Effector memory CD4-positive, alpha-beta T cell (primary cell): ENCODE results near the gene CRTC3.
"Not testable (repeated sequence)": the region's sequence is repeated elsewhere in the genome, so short reads cannot be mapped to it uniquely, and the experiment has no call there.

Source experiments
- DNase-seq, 3 donors: peaks; one replicate each; pipeline ENCODE4 v3.0.0-alpha.2; 2020
- H3K27ac ChIP-seq: 2 replicates; pipeline ENCODE4 v1.7.0; 2013; ENCODE audit warnings: mild to moderate bottlenecking, low read length, moderate library complexity; ENCODE audit not compliant: insufficient read depth, poor library complexity, severe bottlenecking
- H3K27me3 ChIP-seq: replicated peaks from 2 replicates; pipeline ENCODE4 v1.7.0; 2013; ENCODE audit warnings: mild to moderate bottlenecking, low read length; ENCODE audit not compliant: insufficient read depth, control insufficient read depth, poor library complexity, severe bottlenecking
- H3K36me3 ChIP-seq: 2 replicates; pipeline ENCODE4 v1.7.0; 2013; ENCODE audit warnings: mild to moderate bottlenecking, low read length, moderate library complexity; ENCODE audit not compliant: control insufficient read depth, insufficient read depth
- H3K4me1 ChIP-seq: 2 replicates; pipeline ENCODE4 v1.7.0; 2013; ENCODE audit warnings: low read length, mild to moderate bottlenecking; ENCODE audit not compliant: control insufficient read depth, insufficient read depth, poor library complexity, severe bottlenecking
- H3K4me3 ChIP-seq: 2 replicates; pipeline ENCODE4 v1.7.0; 2013; ENCODE audit warnings: low read length, low read depth, mild to moderate bottlenecking; ENCODE audit not compliant: insufficient read depth, poor library complexity, severe bottlenecking
- H3K9me3 ChIP-seq: 2 replicates; pipeline ENCODE4 v1.7.0; 2013; ENCODE audit warnings: mild to moderate bottlenecking, low read length, moderate library complexity; ENCODE audit not compliant: control insufficient read depth

Gene CRTC3

DNA sequence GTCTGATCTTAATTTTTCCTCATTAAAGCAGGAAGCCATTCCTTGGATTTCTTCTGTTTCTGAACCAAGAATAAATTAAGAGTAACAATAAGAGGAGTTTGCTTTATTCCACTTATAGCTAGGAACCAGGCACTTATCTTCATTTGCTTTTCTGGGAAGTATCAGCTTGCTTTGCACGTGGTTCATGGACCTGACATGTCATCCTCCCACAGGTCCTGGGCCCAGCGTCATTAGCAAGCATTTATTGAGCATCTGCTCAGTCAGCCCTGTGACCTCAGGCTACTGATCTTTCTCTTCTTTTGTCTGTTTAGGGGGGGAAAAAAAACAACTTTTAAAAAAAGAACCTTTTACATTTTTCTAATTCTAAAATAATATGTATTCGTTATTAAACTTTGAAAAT lies 34.7 kb upstream of the CRTC3 start:
- Histone ChIP-seq H3K27ac (no peak overlapping the region), H3K4me1 (peaks cover 5% of the 10 kb centered on the region), H3K36me3 (peaks cover 76% of the 10 kb centered on the region), H3K27me3 (no peaks in the 10 kb centered on the region), H3K9me3 (no peaks in the 10 kb centered on the region), H3K4me3 (no peak overlapping the region)
- no peak for DNase-seq

DNA sequence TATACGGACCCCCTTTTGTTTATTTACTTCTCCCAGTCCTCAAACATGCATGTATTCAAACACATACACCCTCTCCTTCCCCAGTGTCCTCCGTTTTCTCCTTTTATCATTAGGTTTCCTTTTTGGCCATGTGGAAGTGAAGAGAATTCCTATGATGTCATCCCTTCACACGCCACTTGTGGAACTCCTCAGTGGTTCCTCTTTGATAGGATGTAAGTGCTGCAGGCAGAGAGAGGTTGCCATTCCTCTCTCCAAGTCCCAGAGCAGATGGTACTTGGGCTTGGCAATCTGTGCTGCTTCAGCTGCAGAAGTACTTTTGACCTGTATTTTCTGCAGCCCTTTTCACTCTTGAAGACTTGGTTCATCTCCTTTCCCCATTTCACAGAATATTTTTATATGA lies 32.9 kb upstream of the CRTC3 start:
- Histone ChIP-seq H3K4me3 (no peak overlapping the region), H3K27me3 (no peaks in the 10 kb centered on the region), H3K36me3 (peaks cover 73% of the 10 kb centered on the region), H3K9me3 (no peaks in the 10 kb centered on the region), H3K27ac (no peak overlapping the region), H3K4me1 (peaks cover 5% of the 10 kb centered on the region)
- DNase-seq: no peak

DNA sequence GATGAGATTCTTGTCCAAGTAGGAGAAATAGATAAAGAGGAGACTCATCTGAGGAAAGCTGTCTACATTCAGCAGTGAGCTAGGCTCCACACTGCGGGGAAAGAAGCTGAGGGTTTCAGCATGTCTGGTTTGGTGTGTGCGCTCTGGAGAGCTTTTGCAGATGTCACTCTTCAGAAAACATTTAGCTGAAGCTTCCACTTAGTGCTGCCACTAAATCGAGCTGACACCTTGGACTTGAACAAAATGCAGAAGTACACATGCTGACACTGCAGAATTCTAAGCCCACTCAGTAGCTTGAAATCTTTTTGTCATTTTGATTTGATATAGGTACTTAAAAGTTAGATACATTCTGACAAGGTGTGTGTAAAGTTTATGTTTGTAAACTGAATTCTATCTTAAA lies 32.3 kb upstream of the CRTC3 start:
- no peak overlapping the region for H3K27ac ChIP-seq
- no peak for DNase-seq
- no peak overlapping the region for H3K4me3 ChIP-seq
- H3K27me3 ChIP-seq: no peaks in the 10 kb centered on the region
- peaks cover 67% of the 10 kb centered on the region for H3K36me3 ChIP-seq
- no peaks in the 10 kb centered on the region for H3K9me3 ChIP-seq
- peaks cover 5% of the 10 kb centered on the region for H3K4me1 ChIP-seq

DNA sequence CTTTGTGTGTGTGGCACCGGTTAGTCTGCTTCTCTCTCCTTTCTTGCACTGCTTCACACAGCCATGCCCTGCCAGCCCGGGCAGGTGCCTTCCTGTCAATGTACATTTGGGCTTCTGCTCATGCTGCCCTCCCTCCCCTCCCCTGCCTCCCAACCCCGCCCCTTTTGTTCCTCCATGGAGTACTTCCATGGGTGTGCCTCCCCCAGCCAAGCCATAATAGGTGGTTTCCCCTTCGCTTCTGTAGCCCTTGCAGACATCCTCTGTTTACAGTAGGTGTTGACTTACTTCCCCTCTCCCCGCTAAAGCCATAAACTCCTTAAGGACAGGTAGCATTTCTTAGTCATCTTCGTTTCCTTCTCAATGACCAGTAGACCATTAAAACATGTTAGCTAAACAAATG lies 31.8 kb upstream of the CRTC3 start:
- H3K27ac ChIP-seq: no peak overlapping the region
- H3K4me3 ChIP-seq: no peak overlapping the region
- peaks cover 5% of the 10 kb centered on the region for H3K4me1 ChIP-seq
- peaks cover 62% of the 10 kb centered on the region for H3K36me3 ChIP-seq
- DNase-seq: no peak
- no peaks in the 10 kb centered on the region for H3K9me3 ChIP-seq
- no peaks in the 10 kb centered on the region for H3K27me3 ChIP-seq

DNA sequence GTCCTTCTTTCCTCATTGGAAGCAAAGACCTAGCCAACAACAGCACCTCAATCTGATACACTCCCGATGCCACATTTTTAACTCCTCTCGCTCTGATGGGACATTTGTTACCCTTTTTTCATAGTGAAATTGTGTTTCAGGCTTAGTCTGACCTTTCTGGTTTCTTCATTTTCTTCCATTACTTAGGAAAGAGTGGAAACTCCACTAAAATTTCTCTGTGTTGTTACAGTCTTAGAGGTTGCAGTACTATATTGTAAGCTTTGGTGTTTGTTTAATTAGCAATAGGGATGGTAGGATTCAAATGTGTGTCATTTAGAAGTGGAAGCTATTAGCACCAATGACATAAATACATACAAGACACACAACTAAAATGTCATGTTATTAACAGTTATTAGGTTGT lies 29.6 kb upstream of the CRTC3 start:
- peaks cover 40% of the 10 kb centered on the region for H3K36me3 ChIP-seq
- H3K27ac ChIP-seq: no peak overlapping the region
- no peak for DNase-seq

DNA sequence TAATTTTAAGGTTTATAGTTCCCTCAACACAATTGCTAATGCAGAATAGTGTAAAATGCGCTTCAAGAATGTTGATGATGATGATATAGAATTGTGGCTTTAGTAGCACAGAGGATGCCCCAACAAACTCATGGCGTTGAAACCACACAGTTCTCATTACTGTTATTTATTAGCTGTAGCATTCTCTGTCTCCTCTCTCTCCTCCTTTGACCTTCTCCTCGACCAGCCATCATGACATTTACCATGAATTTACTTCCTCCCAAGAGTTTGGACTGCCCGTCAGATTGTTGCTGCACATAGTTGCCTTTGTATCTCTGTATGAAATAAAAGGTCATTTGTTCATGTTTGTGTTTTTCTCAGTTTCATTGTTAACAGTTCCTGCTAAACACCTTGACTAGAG lies 27.8 kb upstream of the CRTC3 start:
- peaks cover 30% of the 10 kb centered on the region for H3K36me3 ChIP-seq
- no peaks in the 10 kb centered on the region for H3K27me3 ChIP-seq
- no peak overlapping the region for H3K4me3 ChIP-seq

More for the DNA sequence above, 29.6 kb upstream of the CRTC3 start:
- Histone ChIP-seq H3K4me1 (no peaks in the 10 kb centered on the region), H3K9me3 (no peaks in the 10 kb centered on the region), H3K4me3 (no peak overlapping the region), H3K27me3 (no peaks in the 10 kb centered on the region)

DNA sequence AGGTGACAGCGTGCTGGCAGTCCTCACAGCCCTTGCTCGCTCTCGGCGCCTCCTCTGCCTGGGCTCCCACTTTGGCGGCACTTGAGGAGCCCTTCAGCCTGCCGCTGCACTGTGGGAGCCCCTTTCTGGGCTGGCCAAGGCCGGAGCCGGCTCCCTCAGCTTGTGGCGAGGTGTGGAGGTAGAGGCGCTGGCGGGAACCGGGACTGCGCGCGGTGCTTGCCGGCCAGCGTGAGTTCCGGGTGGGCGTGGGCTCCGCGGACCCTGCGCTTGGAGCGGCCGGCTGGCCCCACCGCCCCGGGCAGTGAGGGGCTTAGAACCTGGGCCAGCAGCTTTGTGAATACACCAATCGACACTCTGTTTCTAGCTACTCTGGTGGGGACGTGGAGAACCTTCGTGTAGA lies 18.9 kb upstream of the CRTC3 start:
- not testable (repeated sequence) for H3K27me3 ChIP-seq, H3K27ac ChIP-seq, H3K4me3 ChIP-seq, DNase-seq, H3K36me3 ChIP-seq, H3K9me3 ChIP-seq, H3K4me1 ChIP-seq

More for the DNA sequence above, 27.8 kb upstream of the CRTC3 start:
- no peak for DNase-seq
- Histone ChIP-seq H3K4me1 (no peaks in the 10 kb centered on the region), H3K27ac (no peak overlapping the region), H3K9me3 (no peaks in the 10 kb centered on the region)

DNA sequence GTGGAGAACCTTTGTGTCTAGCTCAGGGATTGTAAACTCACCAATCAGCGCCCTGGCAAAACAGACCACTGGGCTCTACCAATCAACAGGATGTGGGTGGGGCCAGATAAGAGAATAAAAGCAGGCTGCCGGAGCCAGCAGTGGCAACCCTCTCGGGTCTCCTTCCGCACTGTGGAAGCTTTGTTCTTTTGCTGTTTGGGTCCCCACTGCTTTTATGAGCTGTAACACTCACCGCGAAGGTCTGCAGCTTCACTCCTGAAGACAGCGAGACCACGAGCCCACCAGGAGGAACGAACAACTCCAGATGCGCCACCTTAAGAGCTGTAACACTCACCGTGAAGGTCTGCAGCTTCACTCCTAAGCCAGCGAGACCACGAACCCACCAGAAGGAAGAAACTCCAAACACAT lies 18.5 kb upstream of the CRTC3 start:
- H3K4me3 ChIP-seq, H3K27me3 ChIP-seq, H3K4me1 ChIP-seq, H3K36me3 ChIP-seq, DNase-seq, H3K27ac ChIP-seq, H3K9me3 ChIP-seq: not testable (repeated sequence)

DNA sequence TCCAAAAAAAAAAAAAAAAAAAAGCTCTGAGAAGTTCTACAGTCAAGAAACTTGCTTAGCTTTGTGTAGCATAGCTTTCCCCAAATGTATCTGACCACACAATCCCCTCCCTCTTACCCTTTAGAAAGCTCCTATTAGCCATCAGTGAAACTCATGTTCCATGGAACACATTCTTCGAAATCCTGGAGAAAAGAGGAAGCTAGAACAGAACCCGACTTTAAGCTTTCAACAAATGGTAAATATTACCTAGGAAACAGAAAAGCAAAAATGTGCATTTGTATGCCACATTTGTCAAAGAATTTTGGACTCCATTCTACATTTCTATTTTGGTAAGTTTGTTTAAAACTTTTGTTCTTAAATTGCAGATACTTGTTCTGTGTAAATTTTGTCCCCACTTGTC lies 17.4 kb upstream of the CRTC3 start:
- no peak overlapping the region for H3K4me3 ChIP-seq
- H3K27ac ChIP-seq: no peak overlapping the region
- H3K36me3 ChIP-seq: no peaks in the 10 kb centered on the region
- no peaks in the 10 kb centered on the region for H3K4me1 ChIP-seq
- no peaks in the 10 kb centered on the region for H3K9me3 ChIP-seq
- no peaks in the 10 kb centered on the region for H3K27me3 ChIP-seq
- DNase-seq: no peak

DNA sequence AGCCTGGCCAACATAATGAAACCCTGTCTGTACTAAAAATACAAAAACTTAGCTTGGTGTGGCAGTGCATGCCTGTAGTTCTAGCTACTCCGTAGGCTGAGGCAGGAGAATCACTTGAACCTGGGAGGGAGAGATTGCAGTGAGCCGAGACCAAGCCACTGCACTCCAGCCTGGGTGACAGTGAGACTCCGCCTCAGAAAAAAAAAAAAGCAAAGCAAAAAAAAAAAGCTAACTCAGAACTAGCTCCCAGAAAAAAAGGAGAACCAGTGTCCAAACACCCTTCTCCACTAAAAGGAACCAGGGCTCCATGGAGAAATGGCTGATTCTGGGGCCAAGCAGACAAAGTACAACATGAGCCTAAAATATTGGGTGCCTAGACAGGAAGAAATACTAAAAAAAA lies 16.7 kb upstream of the CRTC3 start:
- Histone ChIP-seq H3K27me3 (no peaks in the 10 kb centered on the region), H3K27ac (no peak overlapping the region), H3K36me3 (no peaks in the 10 kb centered on the region), H3K4me3 (no peak overlapping the region), H3K9me3 (no peaks in the 10 kb centered on the region), H3K4me1 (no peaks in the 10 kb centered on the region)
- DNase-seq: no peak

DNA sequence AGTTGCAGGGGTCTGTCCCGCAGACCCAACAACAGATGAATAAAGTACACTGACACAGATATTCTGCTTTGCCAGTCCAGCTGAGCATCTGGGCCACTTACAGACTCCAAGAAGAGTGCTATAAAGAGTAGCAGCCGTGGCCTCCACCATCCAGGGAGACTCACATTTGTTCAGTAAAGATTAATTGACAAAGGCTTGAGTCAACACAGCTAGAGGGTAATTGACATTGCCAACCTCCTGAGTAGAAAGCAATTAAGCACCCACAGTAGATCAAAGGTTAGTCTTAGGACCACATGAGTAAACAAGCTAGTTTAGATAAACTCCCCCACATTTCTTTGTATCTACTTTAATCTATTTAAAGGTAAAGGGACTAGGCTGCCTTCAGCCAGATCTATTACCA lies 16.3 kb upstream of the CRTC3 start:
- H3K27me3 ChIP-seq: no peaks in the 10 kb centered on the region
- H3K36me3 ChIP-seq: no peaks in the 10 kb centered on the region
- no peak overlapping the region for H3K4me3 ChIP-seq
- H3K9me3 ChIP-seq: no peaks in the 10 kb centered on the region
- no peak for DNase-seq
- no peaks in the 10 kb centered on the region for H3K4me1 ChIP-seq
- no peak overlapping the region for H3K27ac ChIP-seq
